Gastroesophageal sphincter (tissue), 3 donors: ENCODE data around the gene DHDH.
"Not testable (repeated sequence)": the region's sequence is repeated elsewhere in the genome, so short reads cannot be mapped to it uniquely, and the experiment has no call there.

ENCODE experiments used
- CTCF ChIP-seq, 4 experiments: fragments of 200-600 bp in 2 of 4; fragments of 450-650 bp in 2 of 4; sonication (generic) in 1 of 4; IDR thresholded peaks; one replicate each; pipeline ENCODE4 v1.5.1; 2017 to 2019; ENCODE audit warnings: antibody characterized with exemption in 4 of 4, mild to moderate bottlenecking in 2 of 4, moderate library complexity in 2 of 4
- EP300 ChIP-seq: sonication (generic); formaldehyde crosslinking; IDR thresholded peaks from one replicate; pipeline ENCODE4 v1.6.1; 2017; ENCODE audit warnings: antibody characterized with exemption, mild to moderate bottlenecking
- POLR2A ChIP-seq, 2 donors: fragments of 450-650 bp; IDR thresholded peaks; one replicate each; pipeline ENCODE4 v1.6.1; 2017; ENCODE audit warnings: antibody characterized with exemption in 2 of 2, mild to moderate bottlenecking in 2 of 2, moderate library complexity in 1 of 2
- POLR2AphosphoS5 ChIP-seq: sonication (generic); formaldehyde crosslinking; IDR thresholded peaks from one replicate; pipeline ENCODE4 v1.6.1; 2017; ENCODE audit warnings: antibody characterized with exemption

- TF ChIP-seq POLR2A (IDR thresholded peaks at IDR 0.05); CTCF (IDR thresholded peaks at IDR 0.05); EP300; POLR2AphosphoS5: not testable (repeated sequence)
Observed at GRCh38 chr19:48925890-48926289, 7.6 kb upstream of the DHDH start.
